SK-N-SH (cell line): ENCODE results near the gene MST1R. TPM values are rescaled to one million over a fixed set of nuclear protein-coding genes. Genes with fewer than 3 reads are reported as not detected.

Experiments
- CTCF ChIA-PET: fragments of 300-600, 350-600 bp; formaldehyde crosslinking; extraction: SDS; loops from one replicate; lab custom pipeline; 2021; lab: Yijun Ruan, JAX
- POLR2A ChIA-PET: fragments of 350-600 bp; sonication (Branson Sonifier 250); formaldehyde crosslinking; extraction: SDS; loops from one replicate; lab custom pipeline; 2020; ENCODE audit warnings: antibody characterized with exemption, inconsistent platforms; lab: Yijun Ruan, JAX
- DNase-seq: peaks from one replicate; pipeline ENCODE4 v3.0.0; 2012
- H2AFZ ChIP-seq: fragments of 200-600 bp; sonication (generic); 2 replicates; pipeline ENCODE4 v1.8.1; 2016; ENCODE audit warnings: antibody characterized with exemption, mild to moderate bottlenecking, low read depth
- H3F3A ChIP-seq: fragments of 200-600 bp; sonication (generic); replicated peaks from 2 replicates; pipeline ENCODE3; 2016; ENCODE audit warnings: antibody characterized with exemption, mild to moderate bottlenecking; ENCODE audit not compliant: insufficient read depth
- H3K27ac ChIP-seq, 2 experiments: fragments of 200-500 bp in 1 of 2; fragments of 200-600 bp in 1 of 2; sonication (Bioruptor generic) in 1 of 2; sonication (generic), shearing (Covaris generic) in 1 of 2; 2 replicates each; pipeline versions ENCODE4 v1.5.1 to v1.6.1; 2014 to 2016; ENCODE audit warnings: low read depth in 2 of 2, inconsistent platforms in 1 of 2, low read length in 1 of 2, mild to moderate bottlenecking in 1 of 2, mixed read lengths in 1 of 2
- H3K27me3 ChIP-seq: fragments of 200-600 bp; sonication (generic), shearing (Covaris generic); 2 replicates; pipeline ENCODE4 v1.6.1; 2016; ENCODE audit warnings: mixed run types; ENCODE audit not compliant: insufficient read depth
- H3K36me3 ChIP-seq, 2 experiments: fragments of 200-500 bp in 1 of 2; fragments of 200-600 bp in 1 of 2; sonication (Bioruptor generic) in 1 of 2; sonication (generic) in 1 of 2; replicated peaks in 1 of 2; 2 replicates each; pipeline versions ENCODE3 to v1.5.1; 2014 to 2016; ENCODE audit warnings: low read length in 1 of 2, mild to moderate bottlenecking in 1 of 2; ENCODE audit not compliant: insufficient read depth in 2 of 2, control insufficient read depth in 1 of 2
- H3K4me1 ChIP-seq, 2 experiments: fragments of 200-500 bp in 1 of 2; fragments of 200-600 bp in 1 of 2; sonication (Bioruptor generic) in 1 of 2; sonication (generic), shearing (Covaris generic) in 1 of 2; 2 replicates each; pipeline versions ENCODE4 v1.5.1 to v1.6.1; 2014 to 2016; ENCODE audit warnings: low read depth in 1 of 2, low read length in 1 of 2, mixed run types in 1 of 2; ENCODE audit not compliant: insufficient read depth in 2 of 2, control insufficient read depth in 1 of 2
- H3K4me2 ChIP-seq: fragments of 200-600 bp; sonication (generic), shearing (Covaris generic); 2 replicates; pipeline ENCODE4 v1.6.1; 2017; ENCODE audit warnings: mixed run types
- H3K4me3 ChIP-seq, 2 experiments: fragments of 200-500 bp in 1 of 2; fragments of 200-600 bp in 1 of 2; sonication (Bioruptor generic) in 1 of 2; sonication (generic), shearing (Covaris generic) in 1 of 2; 2 replicates each; pipeline versions ENCODE4 v1.5.1 to v1.8.1; 2014 to 2016; ENCODE audit warnings: low read depth in 2 of 2, inconsistent platforms in 1 of 2, low read length in 1 of 2, mild to moderate bottlenecking in 1 of 2, mixed read lengths in 1 of 2, moderate library complexity in 1 of 2
- H3K79me2 ChIP-seq: fragments of 200-600 bp; sonication (generic); 2 replicates; pipeline ENCODE4 v1.8.1; 2017; ENCODE audit warnings: mild to moderate bottlenecking; ENCODE audit not compliant: insufficient read depth
- H3K9ac ChIP-seq: fragments of 200-600 bp; sonication (generic); 2 replicates; pipeline ENCODE4 v1.6.1; 2017; ENCODE audit warnings: mixed run types
- H3K9me2 ChIP-seq: fragments of 200-600 bp; sonication (generic); 2 replicates; pipeline ENCODE4 v1.6.1; 2017; ENCODE audit warnings: mixed run types
- H3K9me3 ChIP-seq: fragments of 200-600 bp; sonication (generic); 2 replicates; pipeline ENCODE4 v1.6.1; 2017; ENCODE audit warnings: mixed run types, mild to moderate bottlenecking, moderate library complexity
- H4K20me1 ChIP-seq: fragments of 200-600 bp; sonication (generic); 2 replicates; pipeline ENCODE4 v1.6.1; 2017; ENCODE audit warnings: mild to moderate bottlenecking, mixed run types; ENCODE audit not compliant: insufficient read depth
- CHD2 ChIP-seq: fragments of 150-350 bp; IDR thresholded peaks from 2 replicates; pipeline ENCODE4 v1.6.1; 2018; ENCODE audit warnings: low read length; ENCODE audit not compliant: partially characterized antibody
- ELF1 ChIP-seq: IDR thresholded peaks from 2 replicates; pipeline ENCODE4 v1.4.0; 2012
- EP300 ChIP-seq, 2 experiments: IDR thresholded peaks; 2 replicates each; pipeline versions ENCODE4 v1.4.0 to v1.6.1; 2012; ENCODE audit warnings: borderline replicate concordance in 1 of 2, low read depth in 1 of 2, low read length in 1 of 2
- EZH2phosphoT487 ChIP-seq: fragments of 200-600 bp; sonication (generic); IDR thresholded peaks from 2 replicates; pipeline ENCODE4 v1.6.1; 2017; ENCODE audit warnings: low read depth, mixed run types, mild to moderate bottlenecking, antibody characterized with exemption, moderate library complexity, borderline replicate concordance
- FOXM1 ChIP-seq: IDR thresholded peaks from 2 replicates; pipeline ENCODE4 v1.4.0; 2012; ENCODE audit warnings: low read depth, mild to moderate bottlenecking
- GABPA ChIP-seq: IDR thresholded peaks from 2 replicates; pipeline ENCODE4 v1.4.0; 2012; ENCODE audit warnings: low read depth, mild to moderate bottlenecking
- GATA2 ChIP-seq: sonication (generic); formaldehyde crosslinking; IDR thresholded peaks from 2 replicates; pipeline ENCODE4 v1.5.0; 2020; ENCODE audit warnings: mild to moderate bottlenecking, missing genetic modification reagents
- JUND ChIP-seq: IDR thresholded peaks from 2 replicates; pipeline ENCODE4 v1.4.0; 2012
- NRF1 ChIP-seq: IDR thresholded peaks from 2 replicates; pipeline ENCODE4 v1.6.1; 2012; ENCODE audit warnings: low read depth, mild to moderate bottlenecking, low read length
- TEAD4 ChIP-seq: IDR thresholded peaks from 2 replicates; pipeline ENCODE4 v1.4.0; 2012; ENCODE audit warnings: mild to moderate bottlenecking, borderline replicate concordance; ENCODE audit not compliant: insufficient read depth
- WGBS: methylation state at CpG from one replicate; pipeline ENCODE4 v1.1.6; 2017; ENCODE audit warnings: low lambda C conversion rate; 5-methylcytosine and 5-hydroxymethylcytosine counted together
- polyA plus RNA-seq, 3 experiments: library from polyadenylated mRNA; depleted of rRNA; stranded (reverse); fragments of >200 nt; gene quantifications; 2 replicates each; pipeline ENCODE4 v1.2.3, GENCODE V29; 2012
- TF ChIP-seq, protein P1 (sequence below): IDR thresholded peaks from 2 replicates; pipeline ENCODE4; 2012
- TF ChIP-seq, protein P2 (sequence below): fragments of 150-350 bp; IDR thresholded peaks from 2 replicates; pipeline ENCODE4 v1.6.1; 2017; ENCODE audit warnings: antibody characterized with exemption, low read length, low read depth, borderline replicate concordance

Gene MST1R
- polyA plus RNA-seq, 1 of the 3 experiments (the other 2 are of a cell fraction) = 0.23 TPM

DNA sequence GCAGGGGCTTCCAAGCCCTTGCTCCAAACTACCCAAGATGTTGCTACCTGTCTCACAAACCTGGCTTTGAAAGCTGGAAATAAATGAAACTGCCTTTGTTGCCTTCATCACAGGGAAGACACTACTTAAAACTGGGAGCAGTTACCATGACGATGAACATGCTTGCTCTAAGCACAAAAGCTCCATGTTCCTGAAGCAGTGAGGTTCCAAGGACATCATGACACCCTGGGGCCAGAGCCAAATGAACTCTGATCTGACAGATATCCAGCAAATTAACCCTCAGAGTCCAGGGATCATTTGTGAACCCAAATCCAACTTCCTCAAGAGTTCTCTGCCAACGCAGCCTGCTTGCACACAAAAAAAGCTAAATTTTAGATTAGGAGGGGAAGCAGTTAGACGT lies 58.0 kb downstream of the MST1R start (continued):
- TF ChIP-seq, protein P1, sequence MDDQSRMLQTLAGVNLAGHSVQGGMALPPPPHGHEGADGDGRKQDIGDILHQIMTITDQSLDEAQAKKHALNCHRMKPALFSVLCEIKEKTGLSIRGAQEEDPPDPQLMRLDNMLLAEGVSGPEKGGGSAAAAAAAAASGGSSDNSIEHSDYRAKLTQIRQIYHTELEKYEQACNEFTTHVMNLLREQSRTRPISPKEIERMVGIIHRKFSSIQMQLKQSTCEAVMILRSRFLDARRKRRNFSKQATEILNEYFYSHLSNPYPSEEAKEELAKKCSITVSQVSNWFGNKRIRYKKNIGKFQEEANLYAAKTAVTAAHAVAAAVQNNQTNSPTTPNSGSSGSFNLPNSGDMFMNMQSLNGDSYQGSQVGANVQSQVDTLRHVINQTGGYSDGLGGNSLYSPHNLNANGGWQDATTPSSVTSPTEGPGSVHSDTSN = no peak
- TF ChIP-seq JUND (no peak), GABPA (no peak)
- TF ChIP-seq, protein P2, sequence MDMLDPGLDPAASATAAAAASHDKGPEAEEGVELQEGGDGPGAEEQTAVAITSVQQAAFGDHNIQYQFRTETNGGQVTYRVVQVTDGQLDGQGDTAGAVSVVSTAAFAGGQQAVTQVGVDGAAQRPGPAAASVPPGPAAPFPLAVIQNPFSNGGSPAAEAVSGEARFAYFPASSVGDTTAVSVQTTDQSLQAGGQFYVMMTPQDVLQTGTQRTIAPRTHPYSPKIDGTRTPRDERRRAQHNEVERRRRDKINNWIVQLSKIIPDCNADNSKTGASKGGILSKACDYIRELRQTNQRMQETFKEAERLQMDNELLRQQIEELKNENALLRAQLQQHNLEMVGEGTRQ = no peak

DNA sequence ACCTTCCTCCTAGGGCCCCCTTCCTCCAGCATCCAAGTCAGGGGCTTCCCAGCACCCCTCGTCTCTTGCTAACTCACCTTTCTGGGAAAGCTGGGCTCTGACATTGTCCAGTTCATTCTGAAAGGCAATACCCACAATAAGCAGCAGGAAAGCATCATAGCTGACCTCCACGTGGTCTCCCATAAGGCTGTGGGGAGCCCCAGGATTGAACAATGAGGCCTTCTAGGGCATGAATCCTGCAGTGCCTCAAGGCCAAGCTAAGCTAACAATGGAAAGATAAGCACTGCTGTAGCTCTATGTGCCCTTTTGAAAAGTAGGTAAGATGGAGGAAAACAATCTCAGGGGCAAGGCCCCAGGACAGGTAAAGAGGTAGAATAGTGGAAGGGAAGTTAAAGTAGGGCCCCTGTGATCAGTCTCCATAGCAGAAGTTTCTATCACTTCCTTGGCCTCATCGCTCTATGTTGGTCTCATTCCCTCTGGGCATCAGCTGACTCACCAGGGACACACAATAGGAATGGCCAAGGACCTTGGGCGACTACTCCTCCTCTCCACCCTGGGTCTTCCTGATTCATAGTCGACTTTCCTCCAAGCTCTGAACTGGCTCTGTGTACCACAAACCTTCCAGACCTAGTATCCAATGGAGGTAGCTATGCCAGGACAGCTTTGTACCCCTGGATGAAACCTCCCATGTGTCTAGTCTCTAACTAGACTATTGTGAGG lies 59.0 kb downstream of the MST1R start:
- peaks cover 0 to 42% of the 10 kb centered on the region in 2 experiments; a peak in 1 of 4 replicates for H3K4me1 ChIP-seq
- WGBS = 75% methylated on average over 5 of the region's 5 CpGs
- no peaks in the 10 kb centered on the region for H3K79me2 ChIP-seq
- H3K27me3 ChIP-seq = no peaks in the 10 kb centered on the region
- no peak overlapping the region for H3K4me2 ChIP-seq
- no peak overlapping the region; a peak in 1 of 4 replicates for H3K27ac ChIP-seq
- peaks cover 5 to 25% of the 10 kb centered on the region in 2 experiments for H3K36me3 ChIP-seq
- no peaks in the 10 kb centered on the region for H3K9me2 ChIP-seq
- TF ChIP-seq TEAD4 (no peak), NRF1 (no peak), ELF1 (no peak), EZH2phosphoT487 (no peak), FOXM1 (no peak), GATA2 (no peak), CHD2 (no peak), EP300 (IDR thresholded peaks at IDR 0.05; ENCODE audit: borderline replicate concordance in 1 of 2, low read depth in 1 of 2, low read length in 1 of 2) (no peak)
- H3F3A ChIP-seq = no peaks in the 10 kb centered on the region
- H2AFZ ChIP-seq = no peak overlapping the region
- no peak overlapping the region for H3K4me3 ChIP-seq
- no peaks in the 10 kb centered on the region for H4K20me1 ChIP-seq
- DNase-seq = no peak
- ChIA-PET CTCF (interaction anchor here (1.1 kb wide), 3 partner anchors 24 to 54 kb away, joined by 3 to 6 read pairs (median 3); no protein-coding TSS in a partner anchor), POLR2A (interaction anchor here (0.7 kb wide), 1 partner anchor 96 kb away, joined by 3 read pairs; the partner anchor contains the start of gene RBM6)
- H3K9me3 ChIP-seq = no peaks in the 10 kb centered on the region
- H3K9ac ChIP-seq = no peak overlapping the region
